Raji (cell line): ENCODE data around the gene PIKFYVE.

Source experiments
- POLR2A ChIP-seq: IDR thresholded peaks from 2 replicates; pipeline ENCODE4 v1.6.1; 2011; ENCODE audit warnings: low read depth, low read length, control low read depth; ENCODE audit not compliant: insufficient read depth

Gene PIKFYVE

DNA sequence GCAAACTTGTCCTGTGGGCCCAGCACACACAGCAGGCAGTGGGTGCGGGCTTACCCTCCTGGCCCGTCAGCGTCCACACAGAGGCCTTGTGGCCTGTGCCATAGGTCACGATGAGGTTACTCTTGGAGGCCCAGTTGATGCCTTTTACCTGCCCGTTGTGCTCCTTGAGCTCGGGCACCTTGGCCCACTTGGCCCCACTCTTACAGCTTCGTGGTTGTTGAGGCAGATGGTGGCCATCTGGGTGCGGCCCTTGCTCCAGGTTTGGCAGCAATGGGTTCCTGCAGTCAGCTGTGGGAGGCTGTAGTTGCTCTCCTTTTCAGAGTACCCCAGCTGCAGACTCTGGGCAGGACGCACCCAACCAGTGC lies 95.0 kb downstream of the PIKFYVE start:
- no peak for TF ChIP-seq POLR2A

DNA sequence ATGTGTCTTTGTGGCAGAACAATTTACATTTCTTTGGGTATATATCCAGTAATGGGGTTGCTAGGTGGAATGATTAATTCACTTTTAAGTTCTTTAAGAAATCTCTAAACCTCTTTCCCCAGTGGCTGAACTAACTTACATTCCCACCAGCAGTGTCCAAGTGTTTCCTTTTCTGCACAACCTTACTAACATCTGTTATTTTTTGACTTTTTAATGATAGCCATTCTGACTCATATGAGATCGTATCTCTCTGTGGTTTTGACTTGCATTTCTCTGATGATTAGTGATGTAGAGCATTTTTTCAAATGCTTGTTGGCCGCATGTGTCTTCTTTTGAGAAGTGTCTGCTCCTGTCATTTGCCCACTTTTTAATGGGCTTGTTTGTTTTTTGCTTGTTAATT lies 97.4 kb downstream of the PIKFYVE start:
- no peak for TF ChIP-seq POLR2A

DNA sequence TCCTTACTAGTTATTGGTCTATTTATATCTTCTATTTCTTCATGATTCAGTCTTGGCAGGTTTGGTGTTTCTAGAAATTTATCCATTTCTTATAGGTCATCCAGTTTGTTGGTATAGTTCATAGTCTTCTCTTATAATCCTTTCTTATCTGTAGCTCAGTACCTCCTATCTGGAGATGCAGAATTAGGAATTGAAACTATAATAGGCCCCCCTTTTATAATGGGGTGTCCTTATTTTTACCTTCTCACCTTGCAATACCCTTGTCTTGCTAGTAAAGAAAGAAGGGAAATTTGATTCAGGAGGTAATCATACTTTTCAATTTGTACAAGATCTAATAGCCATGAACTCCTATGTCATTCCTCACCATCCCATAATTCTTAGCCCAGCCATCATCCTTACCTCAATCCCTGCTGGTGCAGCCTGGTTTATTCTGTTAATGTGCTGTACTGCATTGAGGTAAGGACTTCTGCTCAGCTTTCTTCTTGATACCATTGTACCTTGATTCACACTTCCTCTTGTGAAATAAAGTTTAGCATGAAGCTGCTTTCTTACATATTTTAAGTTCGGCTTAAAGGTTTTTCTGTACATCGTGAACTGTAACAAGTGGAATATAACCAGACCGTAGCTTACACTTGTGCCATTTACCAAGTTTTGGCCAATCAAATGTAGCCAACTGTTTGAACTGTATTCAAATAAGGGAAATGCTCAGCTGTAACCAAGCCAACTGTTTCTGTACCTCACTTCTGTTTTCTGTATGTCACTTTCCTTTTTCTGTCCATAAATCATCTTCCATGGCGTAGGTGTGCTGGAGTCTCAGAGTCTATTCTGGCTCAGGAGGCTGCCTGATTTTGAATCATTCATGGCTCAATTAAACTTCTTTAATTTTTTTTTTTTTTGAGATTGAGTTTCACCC lies 100.4 kb downstream of the PIKFYVE start:
- TF ChIP-seq POLR2A: no peak

DNA sequence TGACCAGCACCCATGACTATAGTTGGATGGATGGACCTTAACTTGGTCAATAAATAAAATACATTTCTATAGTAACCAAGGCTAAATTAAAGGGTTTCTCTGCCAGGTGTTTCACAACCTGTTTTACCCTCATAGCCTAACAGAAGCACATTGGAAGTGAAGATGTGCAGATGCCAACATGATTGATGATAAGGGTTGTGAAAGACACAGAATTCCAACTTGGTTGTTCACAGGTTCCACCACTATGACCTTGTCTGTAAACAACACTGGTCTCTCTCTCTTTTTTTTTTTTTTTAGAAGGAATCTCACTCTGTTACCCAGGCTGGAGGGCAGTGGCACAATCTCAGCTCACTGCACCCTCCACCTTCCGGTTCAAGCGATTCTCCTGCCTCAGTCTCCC lies 103.0 kb downstream of the PIKFYVE start:
- TF ChIP-seq POLR2A: no peak

DNA sequence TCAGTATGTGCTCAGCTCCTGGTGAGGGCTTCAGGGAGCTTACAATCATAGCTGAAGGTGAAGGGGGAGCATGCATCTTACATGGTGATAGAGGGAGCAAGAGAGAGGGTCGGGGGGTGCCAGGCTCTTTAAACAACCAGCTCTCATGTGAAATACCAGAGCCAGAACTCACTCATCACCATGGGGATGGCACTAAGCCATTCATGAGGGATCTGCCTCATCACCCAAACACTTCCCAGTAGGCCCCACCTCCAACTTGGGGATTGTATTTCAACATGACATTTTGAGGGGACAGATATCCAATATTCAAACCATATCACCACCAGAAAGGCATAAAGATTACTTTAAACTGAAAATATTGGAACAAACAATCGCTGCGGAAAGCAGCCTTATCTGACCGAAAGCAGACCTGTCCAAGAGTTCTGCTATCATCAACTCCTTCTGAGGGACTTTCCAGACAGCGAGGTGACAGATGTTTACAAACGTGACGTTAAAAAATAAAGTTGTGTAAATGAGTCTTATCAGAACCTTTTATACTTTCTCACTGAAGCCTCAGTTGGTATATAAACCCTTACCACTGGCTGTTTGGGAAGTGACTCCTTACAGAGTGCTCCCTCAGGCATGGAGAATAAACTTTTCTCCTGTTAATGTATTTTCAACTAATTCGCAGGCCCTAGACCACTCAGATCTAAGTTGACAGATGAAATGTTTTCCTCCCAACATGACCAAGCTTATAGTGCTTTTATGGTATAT lies 105.0 kb downstream of the PIKFYVE start:
- TF ChIP-seq POLR2A: no peak

DNA sequence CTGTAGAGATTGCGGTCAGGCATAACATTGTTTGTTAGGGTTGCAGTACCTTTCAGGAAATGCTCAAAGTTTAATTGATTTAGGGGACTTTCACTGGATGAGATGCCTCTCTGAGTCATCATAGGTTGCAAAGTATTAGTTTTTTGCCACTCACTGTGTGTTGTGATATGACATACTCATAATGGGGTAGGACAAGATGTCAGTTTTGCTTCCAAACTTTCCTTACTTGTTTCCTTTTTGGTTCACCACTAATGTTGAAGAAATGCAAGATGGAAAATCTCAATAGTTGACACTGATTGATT lies 105.5 kb downstream of the PIKFYVE start:
- no peak for TF ChIP-seq POLR2A

DNA sequence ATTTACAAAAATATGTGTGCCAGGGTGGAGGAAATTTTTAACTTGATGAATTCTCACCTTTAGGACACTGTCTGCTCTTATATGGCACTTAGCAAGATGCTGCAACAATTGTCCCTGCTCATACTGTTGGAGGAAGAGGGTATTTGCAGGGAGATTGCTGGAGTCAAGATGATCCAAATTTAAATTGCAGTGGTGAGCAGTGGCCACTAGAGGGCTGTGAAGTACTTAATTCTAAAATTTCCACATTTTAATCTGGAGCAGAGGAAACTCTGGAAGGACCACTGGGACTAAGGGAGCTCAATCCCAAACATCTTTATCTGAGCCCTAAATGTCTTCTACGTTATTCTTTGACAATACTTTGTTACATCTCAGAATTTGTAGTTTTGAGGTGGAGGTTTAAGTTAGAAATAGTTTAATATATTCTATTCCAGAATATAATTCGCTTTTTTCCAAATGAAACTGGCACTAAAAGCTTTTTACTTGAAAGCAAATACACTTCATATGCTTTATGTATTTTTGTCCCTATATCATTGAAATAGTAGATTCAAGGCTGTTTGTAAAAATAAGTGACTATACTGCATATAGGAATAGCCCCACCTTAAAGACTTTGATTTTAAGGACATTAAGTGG lies 107.5 kb downstream of the PIKFYVE start:
- TF ChIP-seq POLR2A: no peak

DNA sequence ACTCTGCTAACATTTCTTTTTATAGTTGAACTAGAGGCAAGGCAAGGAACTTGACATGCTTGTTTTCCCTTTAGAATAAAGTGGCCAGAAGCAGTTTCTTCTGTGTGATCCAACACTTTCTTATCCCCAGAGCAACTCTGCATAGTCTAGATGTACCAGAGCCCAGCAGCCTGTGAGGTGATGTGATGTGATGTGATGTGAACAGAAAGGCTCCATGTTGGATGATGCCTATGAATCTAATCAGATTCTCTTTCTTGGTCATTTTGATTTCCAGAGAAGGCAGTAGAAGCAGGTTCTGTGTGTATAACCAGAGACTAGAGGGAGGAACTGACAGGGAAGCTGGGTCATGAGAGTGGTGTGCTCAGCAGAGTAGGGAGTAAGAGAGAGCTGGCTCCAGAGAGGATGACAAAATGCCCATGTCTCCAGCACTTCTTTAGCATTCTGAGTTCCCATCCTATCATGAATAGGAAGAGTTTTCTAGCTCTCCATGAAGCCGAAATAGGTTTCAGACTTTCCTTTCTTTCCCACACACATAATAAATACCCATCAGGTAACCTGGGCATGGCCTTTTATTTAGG lies 109.5 kb downstream of the PIKFYVE start:
- TF ChIP-seq POLR2A: no peak

DNA sequence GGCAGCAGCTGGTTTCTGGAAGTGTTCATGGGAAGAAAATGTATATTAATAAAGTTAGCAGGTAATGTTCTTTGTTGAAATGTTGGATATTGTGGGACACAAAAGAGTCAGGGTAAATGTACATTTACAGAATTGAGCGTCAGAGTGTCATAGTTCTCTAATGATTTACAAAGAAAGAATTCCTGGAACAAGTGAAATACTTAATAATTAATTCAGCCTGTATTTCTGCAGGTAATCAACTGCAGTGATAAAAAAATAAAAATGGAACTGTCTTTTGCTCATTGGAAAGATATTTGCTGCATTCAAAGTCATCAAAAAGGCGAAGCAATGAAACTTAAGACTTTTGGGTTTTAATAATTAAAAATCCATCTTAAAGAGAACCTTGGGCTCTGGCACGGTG lies 113.1 kb downstream of the PIKFYVE start:
- TF ChIP-seq POLR2A: no peak

DNA sequence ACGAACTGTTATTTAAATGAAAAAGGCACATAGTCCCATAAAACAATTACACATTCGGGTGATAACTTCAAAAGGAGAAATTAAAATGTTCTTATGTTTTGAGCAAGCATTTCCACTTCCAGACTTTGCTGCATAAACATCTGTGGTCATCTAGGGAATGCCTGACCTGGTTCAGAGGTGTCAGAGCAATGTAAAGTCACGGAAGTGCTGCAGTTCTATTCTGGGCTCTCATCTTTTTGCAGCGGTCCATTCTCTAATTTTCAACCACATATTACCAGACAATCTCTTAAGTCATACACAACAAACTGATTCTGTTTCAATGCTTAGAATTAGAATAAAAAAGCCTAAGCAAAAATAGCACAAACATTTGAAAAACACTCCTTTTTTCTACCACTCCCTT lies 118.6 kb downstream of the PIKFYVE start:
- no peak for TF ChIP-seq POLR2A

DNA sequence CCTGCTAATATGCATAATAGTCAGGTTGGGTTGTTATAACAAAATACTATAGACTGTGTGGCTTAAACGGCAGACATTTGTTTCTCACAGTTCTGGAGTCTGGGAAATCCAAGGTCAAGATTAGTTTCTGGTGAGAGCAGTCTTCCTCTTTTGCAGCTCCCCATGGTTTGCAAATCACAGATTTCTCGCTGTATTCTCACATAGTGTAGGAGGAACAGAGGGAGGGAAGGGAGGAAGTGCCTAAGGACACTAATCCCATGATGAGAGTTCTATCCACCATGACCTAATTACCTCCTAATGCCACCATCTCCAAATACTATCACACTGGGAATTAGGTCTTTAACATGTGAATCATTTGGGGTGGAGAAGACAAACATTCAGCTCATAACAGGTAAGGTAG lies 120.5 kb downstream of the PIKFYVE start:
- TF ChIP-seq POLR2A: no peak

DNA sequence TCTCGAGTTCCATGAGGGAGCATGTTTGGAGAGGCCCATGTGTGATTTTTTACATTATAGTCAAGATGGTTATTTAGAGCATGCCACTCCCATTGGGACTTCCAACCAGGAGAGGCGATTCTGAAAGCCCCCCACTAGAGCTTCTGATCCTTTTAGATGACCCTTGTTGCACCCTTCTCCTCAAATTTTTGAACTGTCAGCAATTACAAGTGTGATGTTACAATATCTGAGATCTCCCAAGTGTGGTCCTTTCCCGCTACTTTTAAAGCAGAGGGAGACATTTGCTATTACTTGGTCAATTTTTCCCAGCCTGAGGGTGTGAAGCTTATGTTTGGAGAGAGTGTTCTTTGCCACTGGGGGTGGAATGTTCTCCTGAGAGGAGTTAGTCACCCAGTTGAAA lies 123.9 kb downstream of the PIKFYVE start:
- no peak for TF ChIP-seq POLR2A

DNA sequence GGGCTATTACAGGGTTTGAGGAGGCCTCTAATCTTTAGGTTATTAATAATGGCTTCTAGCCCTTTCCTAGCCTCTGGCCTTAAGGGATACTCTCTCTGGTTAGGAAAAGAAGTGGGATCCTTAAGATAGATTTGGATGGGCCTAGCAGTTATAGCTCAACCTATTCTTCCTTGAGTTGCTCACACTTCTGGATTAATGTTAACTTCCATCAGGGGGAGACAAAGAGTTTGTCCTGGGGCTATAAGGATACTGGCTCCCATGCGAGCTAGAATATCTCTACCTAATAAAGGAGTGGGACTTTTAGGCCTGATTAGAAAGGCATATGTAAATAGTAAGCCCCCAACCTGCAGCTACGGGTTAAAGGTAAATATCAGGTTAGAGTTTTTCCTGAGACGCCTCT lies 126.2 kb downstream of the PIKFYVE start:
- no peak for TF ChIP-seq POLR2A

DNA sequence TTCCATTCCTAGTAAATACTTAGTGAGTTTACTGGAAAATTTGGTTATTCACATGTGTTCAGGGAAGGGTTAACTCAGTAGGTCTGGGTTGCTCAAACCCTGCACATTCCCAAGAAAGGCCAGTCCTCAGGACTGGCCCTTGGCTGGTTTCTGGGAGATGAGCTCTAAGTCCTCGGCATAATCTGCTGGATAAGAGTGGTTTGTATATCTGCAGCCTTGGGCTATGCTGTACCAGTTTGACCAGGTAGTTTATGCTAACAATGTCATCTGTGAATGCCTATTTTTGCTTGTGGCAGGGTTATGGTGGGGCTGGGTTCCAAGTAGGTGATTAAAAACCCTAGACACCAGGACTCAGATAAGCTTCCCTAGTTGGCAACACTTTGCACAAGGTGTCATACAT lies 133.1 kb downstream of the PIKFYVE start:
- TF ChIP-seq POLR2A: no peak

DNA sequence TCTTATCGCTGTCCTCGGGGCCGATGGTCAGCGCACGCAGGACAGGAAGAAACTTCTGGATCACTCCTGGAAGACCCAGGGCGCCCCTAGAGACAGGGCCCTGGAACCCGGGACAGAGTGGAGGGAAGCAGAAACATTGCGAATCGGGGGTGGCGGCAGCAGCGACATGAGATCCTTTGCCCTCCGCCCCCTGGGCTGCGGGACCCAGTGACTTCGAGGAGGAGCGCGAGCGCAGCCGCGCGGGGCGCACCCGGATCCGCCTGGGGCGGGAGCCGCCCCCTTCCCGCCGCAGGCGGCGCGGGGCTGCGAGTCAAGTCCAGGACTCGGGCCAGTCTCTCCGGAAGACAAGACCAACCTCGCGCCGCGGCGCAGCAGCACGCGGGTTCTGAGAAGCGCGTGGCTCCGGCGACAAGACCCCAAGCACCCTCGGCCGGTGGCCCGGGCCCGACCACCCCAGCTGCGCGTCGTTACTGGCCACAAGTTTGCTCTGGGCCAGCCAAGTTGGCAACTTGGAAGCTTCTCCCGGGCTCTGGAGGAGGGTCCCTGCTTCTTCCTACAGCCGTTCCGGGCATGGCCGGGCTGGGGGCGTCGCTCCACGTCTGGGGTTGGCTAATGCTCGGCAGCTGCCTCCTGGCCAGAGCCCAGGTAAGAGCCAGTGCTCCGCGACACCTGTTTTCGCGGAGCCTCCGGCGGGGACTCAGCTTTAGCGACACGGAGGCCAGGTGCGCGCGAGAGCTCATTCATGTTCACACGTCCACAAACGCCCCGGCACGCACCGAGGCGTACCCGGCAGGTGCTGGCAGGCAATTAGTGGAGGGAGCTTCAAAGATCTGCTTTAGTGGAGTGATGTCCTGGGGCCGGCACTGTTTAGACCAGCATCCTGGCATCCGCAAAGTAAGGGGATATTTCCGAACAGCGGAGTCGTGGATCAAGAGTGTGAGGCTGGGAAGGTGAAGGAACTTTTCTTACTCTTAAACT lies 140.7 kb downstream of the PIKFYVE start, which contains the start of gene PTH2R:
PTH2R (plus strand) TSS at position 319 of the 978 bp plus-strand sequence; CDS start at position 571, 252 bp downstream.
- no peak for TF ChIP-seq POLR2A

DNA sequence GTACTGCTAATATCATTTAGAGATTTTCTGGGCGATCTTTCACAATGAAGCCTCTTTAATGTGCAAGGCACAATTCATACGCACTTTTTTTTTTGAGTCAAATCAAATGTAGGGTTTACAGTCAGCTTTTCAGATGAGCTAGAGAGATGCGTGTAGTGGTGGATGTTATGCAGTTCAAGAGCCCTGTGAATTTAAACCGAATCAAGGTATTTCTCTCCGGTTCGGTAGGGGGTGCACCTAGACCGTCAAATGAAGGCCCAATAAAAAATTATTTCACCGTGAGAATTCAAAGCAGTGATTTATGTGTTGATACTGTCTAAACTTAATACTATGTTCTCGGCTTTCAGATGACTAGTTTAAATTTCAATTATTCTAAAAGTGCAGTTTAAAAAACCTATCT lies 141.6 kb downstream of the PIKFYVE start:
- TF ChIP-seq POLR2A: no peak
